GM19351 (cell line): ENCODE measurements around the gene ANKRD1.

Experiments
- ATAC-seq: cut with Tn5 transposase; IDR thresholded peaks from one replicate; pipeline ENCODE4 v1.9.1; 2021; ENCODE audit warnings: mild to moderate bottlenecking, moderate library complexity; ENCODE audit not compliant: unreplicated experiment

Gene ANKRD1

GRCh38 chr10:90865401-90865800 lies 55.5 kb downstream of the ANKRD1 start:
- ATAC-seq: no peak

GRCh38 chr10:90862908-90863514 lies 57.9 kb downstream of the ANKRD1 start:
- no peak for ATAC-seq
